Body of pancreas (tissue), 4 donors: Measurements from ENCODE around the gene C1orf87.

Experiments used
- CTCF ChIP-seq, 7 experiments: fragments of 450-650 bp in 4 of 7; fragments of 200-600 bp in 3 of 7; sonication (generic) in 3 of 7; IDR thresholded peaks; one replicate each; pipeline ENCODE4 v1.5.1; 2016 to 2019; ENCODE audit warnings: antibody characterized with exemption in 7 of 7
- POLR2A ChIP-seq, 3 donors: fragments of 450-650 bp; IDR thresholded peaks; one replicate each; pipeline ENCODE4 v1.6.1; 2016; ENCODE audit warnings: antibody characterized with exemption in 3 of 3, mild to moderate bottlenecking in 2 of 3

GRCh38 chr1:60113028-60113427 is 39.5 kb upstream of the C1orf87 start:
- TF ChIP-seq CTCF (IDR thresholded peaks at IDR 0.05) (no peak), POLR2A (IDR thresholded peaks at IDR 0.05) (no peak)
